ENCODE results near the gene TUBA1B.
A peak's percentile ranks its signal among the peaks of the same experiment; 100 is the strongest.
"Not testable (repeated sequence)": the region's sequence is repeated elsewhere in the genome, so short reads cannot be mapped to it uniquely, and the experiment has no call there.

The TUBA1B gene

GRCh38 chr12:49131051-49131893 is at the start of gene TUBA1B:
Gene TUBA1B, minus strand, starts transcription at chr12:49131395. Its CDS starts 95 bp downstream, at chr12:49131300.
- peak within 1 kb of the TSS; percentile 100 for H3K4me3 ChIP-seq (ENCODE audit: low read depth, low read length)
- TF ChIP-seq, protein P1, sequence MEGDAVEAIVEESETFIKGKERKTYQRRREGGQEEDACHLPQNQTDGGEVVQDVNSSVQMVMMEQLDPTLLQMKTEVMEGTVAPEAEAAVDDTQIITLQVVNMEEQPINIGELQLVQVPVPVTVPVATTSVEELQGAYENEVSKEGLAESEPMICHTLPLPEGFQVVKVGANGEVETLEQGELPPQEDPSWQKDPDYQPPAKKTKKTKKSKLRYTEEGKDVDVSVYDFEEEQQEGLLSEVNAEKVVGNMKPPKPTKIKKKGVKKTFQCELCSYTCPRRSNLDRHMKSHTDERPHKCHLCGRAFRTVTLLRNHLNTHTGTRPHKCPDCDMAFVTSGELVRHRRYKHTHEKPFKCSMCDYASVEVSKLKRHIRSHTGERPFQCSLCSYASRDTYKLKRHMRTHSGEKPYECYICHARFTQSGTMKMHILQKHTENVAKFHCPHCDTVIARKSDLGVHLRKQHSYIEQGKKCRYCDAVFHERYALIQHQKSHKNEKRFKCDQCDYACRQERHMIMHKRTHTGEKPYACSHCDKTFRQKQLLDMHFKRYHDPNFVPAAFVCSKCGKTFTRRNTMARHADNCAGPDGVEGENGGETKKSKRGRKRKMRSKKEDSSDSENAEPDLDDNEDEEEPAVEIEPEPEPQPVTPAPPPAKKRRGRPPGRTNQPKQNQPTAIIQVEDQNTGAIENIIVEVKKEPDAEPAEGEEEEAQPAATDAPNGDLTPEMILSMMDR (IDR thresholded peaks at IDR 0.05; ENCODE audit: low read depth, low read length) = no peak

- H3K4me3 ChIP-seq (ENCODE audit: low read depth, low read length) = no peak overlapping the region
- TF ChIP-seq, protein P1 (IDR thresholded peaks at IDR 0.05; ENCODE audit: low read depth, low read length) = no peak
Measured at GRCh38 chr12:49174218-49174617, 43.0 kb upstream of the TUBA1B start.

DNA sequence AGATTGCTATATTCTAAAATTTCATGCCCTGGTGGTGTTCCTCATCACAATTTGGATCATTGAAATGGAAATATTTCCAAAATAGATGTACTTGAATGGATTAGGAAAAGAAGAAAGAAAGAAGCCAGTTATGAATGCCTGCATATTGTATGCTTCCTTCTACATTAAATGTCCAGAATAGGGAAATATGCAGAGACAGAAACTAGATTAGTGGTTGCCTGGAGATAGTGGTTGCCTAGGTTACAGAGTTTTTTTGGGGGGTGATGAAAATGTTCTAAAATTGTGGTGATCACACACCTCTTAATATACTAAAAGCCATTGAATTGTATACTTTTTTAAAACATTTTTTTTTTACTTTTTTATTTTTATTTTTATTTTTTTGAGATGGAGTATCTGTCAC is 39.7 kb upstream of the TUBA1B start:
- TF ChIP-seq, protein P1 (IDR thresholded peaks at IDR 0.05; ENCODE audit: low read depth, low read length) = no peak
- no peak overlapping the region for H3K4me3 ChIP-seq (ENCODE audit: low read depth, low read length)

GRCh38 chr12:49165114-49165513 is 33.9 kb upstream of the TUBA1B start:
- TF ChIP-seq, protein P1 (IDR thresholded peaks at IDR 0.05; ENCODE audit: low read depth, low read length) = no peak
- H3K4me3 ChIP-seq (ENCODE audit: low read depth, low read length) = no peak overlapping the region

- H3K4me3 ChIP-seq (ENCODE audit: low read depth, low read length) = not testable (repeated sequence)
Measured at GRCh38 chr12:49161901-49162300, 30.7 kb upstream of the TUBA1B start.

DNA sequence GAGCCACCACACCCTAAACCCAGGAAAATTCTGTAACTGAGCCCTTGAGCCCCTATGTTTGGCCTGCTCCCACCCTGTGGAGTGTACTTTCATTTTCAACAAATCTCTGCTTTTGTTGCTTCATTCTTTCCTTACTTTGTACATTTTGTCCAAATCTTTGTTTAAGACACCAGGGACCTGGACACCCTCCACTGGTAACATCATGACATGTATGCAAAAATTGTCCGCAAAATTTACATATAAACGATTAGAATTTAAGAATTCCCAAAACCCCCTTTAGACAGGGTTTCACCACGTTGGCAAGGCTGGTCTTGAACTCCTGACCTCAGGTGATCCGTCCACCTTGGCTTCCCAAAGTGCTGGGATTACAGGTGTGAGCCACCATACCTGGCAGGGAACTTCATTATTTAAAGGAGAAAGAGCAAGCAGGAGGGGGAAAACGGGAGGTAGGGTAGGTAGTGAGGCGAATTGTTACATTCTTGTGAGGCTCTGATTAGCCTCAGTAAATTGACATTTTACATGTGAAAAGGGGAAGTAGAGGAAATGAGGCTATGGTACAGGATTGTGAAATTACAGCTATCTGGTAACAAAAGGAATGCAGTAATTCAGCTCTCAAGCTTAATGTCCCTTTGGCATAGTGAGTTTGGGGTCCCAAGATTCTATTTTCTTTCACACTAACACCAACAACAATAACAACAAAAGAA is 30.0 kb upstream of the TUBA1B start:
- TF ChIP-seq, protein P1 (IDR thresholded peaks at IDR 0.05; ENCODE audit: low read depth, low read length) = no peak
- no peak overlapping the region for H3K4me3 ChIP-seq (ENCODE audit: low read depth, low read length)

GRCh38 chr12:49160399-49160798 is 29.2 kb upstream of the TUBA1B start:
- TF ChIP-seq, protein P1 (IDR thresholded peaks at IDR 0.05; ENCODE audit: low read depth, low read length) = no peak
- no peak overlapping the region for H3K4me3 ChIP-seq (ENCODE audit: low read depth, low read length)
